ENCODE results near the gene MPPED2. TPM values are rescaled to one million over a fixed set of nuclear protein-coding genes. Genes with fewer than 3 reads are reported as not detected.

Gene MPPED2
- total and polyA plus RNA-seq, 10 of the 15 experiments (the other 5 are each of a cell fraction or from before 2014, with no cell fraction given): not detected

GRCh38 chr11:30471244-30471643 lies 114.9 kb downstream of the MPPED2 start (continued):
- TF ChIP-seq ZNF384 (IDR thresholded peaks at IDR 0.05; ENCODE audit: borderline replicate concordance, low read depth, low read length): no peak
- TF ChIP-seq EZH2 (IDR thresholded peaks at IDR 0.05; ENCODE audit: borderline replicate concordance, control insufficient read depth, low read depth, low read length): no peak
- no peak for TF ChIP-seq E2F8 (IDR thresholded peaks at IDR 0.05; ENCODE audit: low read depth, partially characterized antibody)

- in situ Hi-C loops (cut with MboI): no loop called here
- H3K4me1 ChIP-seq (ENCODE audit: control insufficient read depth, insufficient read depth, low read length): no peaks in the 10 kb centered on the region
- intact Hi-C loops (cut with micrococcal nuclease; ENCODE audit: unreplicated experiment): no loop called here
- H2AFZ ChIP-seq (ENCODE audit: control insufficient read depth, low read depth, low read length): no peak overlapping the region
- H3K4me3 ChIP-seq: no peak overlapping the region
- ChIA-PET RAD21 (ENCODE audit: unreplicated experiment) (no interaction called here), SMC1A (ENCODE audit: uncharacterized antibody, unreplicated experiment) (no interaction called here), CTCF (no interaction called here), POLR2A (no interaction called here)
- no peaks in the 10 kb centered on the region for H3K79me2 ChIP-seq (ENCODE audit: control insufficient read depth, insufficient read depth, low read length)
- H3K9ac ChIP-seq (ENCODE audit: control insufficient read depth, insufficient read depth, low read length): no peak overlapping the region
- H3K27me3 ChIP-seq (replicated peaks in 1 of 2; ENCODE audit: control insufficient read depth in 2 of 2, insufficient read depth in 2 of 2, low read length in 1 of 2): no peaks in the 10 kb centered on the region; a peak in 1 of 4 replicates
- no peaks in the 10 kb centered on the region for H3K36me3 ChIP-seq (ENCODE audit: control insufficient read depth in 2 of 2, insufficient read depth in 2 of 2, low read length in 1 of 2)
- no TSS peak for BruUV-seq (replicated peaks)
- no peak overlapping the region for H3K27ac ChIP-seq (ENCODE audit: control insufficient read depth, insufficient read depth)
- no peaks in the 10 kb centered on the region for H4K20me1 ChIP-seq (ENCODE audit: control insufficient read depth, insufficient read depth)
- no peak for ATAC-seq
- DNase-seq (ENCODE audit: low read depth, low spot score): no peak
- FAIRE-seq: no peak
- H3K4me2 ChIP-seq (ENCODE audit: control insufficient read depth, insufficient read depth): no peak overlapping the region
- WGBS (ENCODE audit: insufficient coverage, insufficient replicate concordance, low lambda C conversion rate, missing lambda C conversion rate): 2% methylated on average over 2 of the region's 2 CpGs
- no peaks in the 10 kb centered on the region for H3K9me3 ChIP-seq (replicated peaks; ENCODE audit: control insufficient read depth, insufficient read depth, low read length)
- TF ChIP-seq FOXK2 (IDR thresholded peaks at IDR 0.05) (no peak), MTA2 (IDR thresholded peaks at IDR 0.05; ENCODE audit: low read depth) (no peak), NR2C1 (IDR thresholded peaks at IDR 0.05) (no peak), POLR2AphosphoS2 (IDR thresholded peaks at IDR 0.05; ENCODE audit: low read depth, low read length) (no peak), PAX8 (IDR thresholded peaks at IDR 0.05) (no peak), MYC (IDR thresholded peaks at IDR 0.05; ENCODE audit: insufficient read depth, insufficient read length, insufficient replicate concordance, low read length, severe bottlenecking) (no peak), ATF3 (IDR thresholded peaks at IDR 0.05; ENCODE audit: borderline replicate concordance, extremely low read depth, low read depth, low read length) (no peak), CTCF (IDR thresholded peaks at IDR 0.05 in 2 of 3, conservative IDR thresholded peaks at IDR 0.05 in 1 of 3; ENCODE audit: control insufficient read depth in 2 of 3, extremely low read depth in 1 of 3, insufficient read depth in 1 of 3, low read depth in 3 of 3, low read length in 3 of 3) (no peak), ATF2 (IDR thresholded peaks at IDR 0.05; ENCODE audit: low read length) (no peak), MEF2A (IDR thresholded peaks at IDR 0.05; ENCODE audit: insufficient read depth, low read depth, low read length) (no peak), LARP7 (IDR thresholded peaks at IDR 0.05) (no peak), SMAD1 (IDR thresholded peaks at IDR 0.05; ENCODE audit: low read depth, partially characterized antibody) (no peak), CHD1 (IDR thresholded peaks at IDR 0.05; ENCODE audit: low read depth, low read length) (no peak), MXI1 (IDR thresholded peaks at IDR 0.05; ENCODE audit: low read depth, low read length) (no peak), YY1 (IDR thresholded peaks at IDR 0.05; ENCODE audit: low read depth, low read length) (no peak)
These were observed 117.3 kb downstream of the MPPED2 start for GRCh38 chr11:30468881-30469280.

Measured in GM12878 (cell line).